ENCODE data around the gene KNSTRN. TPM values are rescaled to one million over a fixed set of nuclear protein-coding genes. Genes with fewer than 3 reads are reported as not detected.

The KNSTRN gene
- total and polyA plus RNA-seq, 2 of the 8 experiments (the other 6 are each of a cell fraction or from before 2014, with no cell fraction given): 25.1 to 79.4 TPM

GRCh38 chr15:40333922-40334492 is 48.5 kb upstream of the KNSTRN start:
- Histone ChIP-seq H2BK15ac (ENCODE audit: low read length) (peak overlapping the region; percentile 16; the same call in 1 of the 2 replicates), H2BK12ac (ENCODE audit: low read depth, low read length) (0 out of 2 replicates have a peak overlapping the region, but pooled peaks have one; percentile 96), H3K4me1 (replicated peaks in 1 of 4; ENCODE audit: control insufficient read depth in 3 of 4, insufficient read depth in 4 of 4, low read length in 3 of 4) (peaks cover under 1 to 29% (median 18%) of the 10 kb centered on the region in 4 experiments), H3K56ac (replicated peaks; ENCODE audit: insufficient read length, low read depth, low read length) (no peak overlapping the region), H4K20me1 (replicated peaks in 1 of 2; ENCODE audit: control insufficient read depth in 1 of 2, insufficient read depth in 2 of 2, low read length in 2 of 2) (no peaks in the 10 kb centered on the region), H4K8ac (ENCODE audit: extremely low read depth, insufficient read depth, low read length) (no peak overlapping the region), H3K4me2 (ENCODE audit: insufficient read depth in 1 of 2, low read depth in 2 of 2, low read length in 2 of 2) (no peak overlapping the region), H2AK5ac (ENCODE audit: low read depth, low read length) (no peak overlapping the region; the same call in 1 of the 2 replicates), H4K5ac (ENCODE audit: insufficient read length, low read depth, low read length) (no peak overlapping the region), H4K91ac (replicated peaks; ENCODE audit: insufficient read length, low read length) (no peak overlapping the region), H3K23ac (ENCODE audit: insufficient read length) (no peak overlapping the region), H3K14ac (ENCODE audit: insufficient read length) (no peak overlapping the region), H2BK20ac (ENCODE audit: low read length) (0 out of 2 replicates have a peak overlapping the region, but pooled peaks have one; percentile 61), H3K23me2 (ENCODE audit: low read depth, low read length) (no peaks in the 10 kb centered on the region; the same call in 1 of the 2 replicates), H2BK120ac (replicated peaks; ENCODE audit: low read depth, low read length) (no peak overlapping the region), H3K27me3 (replicated peaks in 1 of 4; ENCODE audit: control insufficient read depth in 3 of 4, extremely low read depth in 1 of 4, insufficient read depth in 3 of 4, low read length in 3 of 4) (peaks cover 0 to 4% (median under 1%) of the 10 kb centered on the region in 4 experiments; a peak in 1 of 7 replicates), H3K4me3 (ENCODE audit: extremely low read depth in 1 of 4, insufficient read depth in 2 of 4, low read depth in 3 of 4, low read length in 4 of 4) (no peak overlapping the region), H3K9ac (replicated peaks in 1 of 4; ENCODE audit: extremely low read depth in 1 of 4, low read depth in 3 of 4, low read length in 3 of 4) (no peak overlapping the region), H3K27ac (ENCODE audit: low read depth, low read length) (no peak overlapping the region), H3K79me1 (ENCODE audit: low read depth, low read length) (no peaks in the 10 kb centered on the region), H3K4ac (replicated peaks; ENCODE audit: insufficient read length, low read depth, low read length) (no peak overlapping the region), H3K18ac (ENCODE audit: extremely low read depth, low read length) (no peak overlapping the region), H3K79me2 (ENCODE audit: control insufficient read depth in 1 of 2, insufficient read depth in 2 of 2, low read length in 2 of 2) (no peaks in the 10 kb centered on the region), H3K9me3 (ENCODE audit: insufficient read depth in 2 of 2, low read depth in 1 of 2, low read length in 1 of 2) (no peaks in the 10 kb centered on the region; a peak in 1 of 4 replicates), H3K36me3 (ENCODE audit: control insufficient read depth in 2 of 4, insufficient read depth in 4 of 4, low read length in 3 of 4) (peaks cover 0 to 7% (median 0%) of the 10 kb centered on the region in 4 experiments; a peak in 3 of 8 replicates), H2AFZ (ENCODE audit: low read length) (no peak overlapping the region), H2BK5ac (ENCODE audit: low read depth, low read length) (no peak overlapping the region)
- DNase-seq (ENCODE audit: low read depth in 1 of 2, low spot score in 2 of 2): no peak
- no peak for FAIRE-seq
- POLR2A ChIA-PET (ENCODE audit: partially characterized antibody): interaction anchor here (0.7 to 8.1 kb wide), 5 partner anchors 7 to 42 kb away, joined by 3 to 66 read pairs (median 4); no protein-coding TSS in a partner anchor
- CTCF ChIA-PET (ENCODE audit: partially characterized antibody): interaction anchor here (0.7 to 27.4 kb wide), 9 partner anchors 7 to 544 kb away, joined by 3 to 584 read pairs (median 219); partner anchors contain the start of genes ANKRD63, DISP2, INAFM2 and PHGR1
- 81% methylated on average over 11 of the region's 12 CpGs; no CpG with 5 or more reads in 1 of the 2 experiments for WGBS, 2 experiments (ENCODE audit: extremely low coverage in 1 of 2, insufficient coverage in 1 of 2, insufficient read length in 1 of 2, insufficient replicate concordance in 2 of 2, low coverage in 1 of 2, low lambda C conversion rate in 2 of 2, missing lambda C conversion rate in 1 of 2)
- TF ChIP-seq CBX5 (IDR thresholded peaks at IDR 0.05; ENCODE audit: low read depth, low read length) (no peak), KDM1A (IDR thresholded peaks at IDR 0.05; ENCODE audit: borderline replicate concordance, low read length) (no peak)

Measured in H1 (cell line).